HL-60 (cell line): ENCODE data around the gene PPM1H.

Experiments used
- TF ChIP-seq, protein P1 (sequence below): IDR thresholded peaks from one replicate; pipeline ENCODE4 v1.5.1; 2011; ENCODE audit warnings: low read length, control low read depth, inconsistent platforms; ENCODE audit not compliant: insufficient read depth
- TF ChIP-seq, protein P2 (sequence below): IDR thresholded peaks from 2 replicates; pipeline ENCODE4 v1.6.1; 2012; ENCODE audit warnings: low read depth; ENCODE audit not compliant: insufficient replicate concordance

DNA sequence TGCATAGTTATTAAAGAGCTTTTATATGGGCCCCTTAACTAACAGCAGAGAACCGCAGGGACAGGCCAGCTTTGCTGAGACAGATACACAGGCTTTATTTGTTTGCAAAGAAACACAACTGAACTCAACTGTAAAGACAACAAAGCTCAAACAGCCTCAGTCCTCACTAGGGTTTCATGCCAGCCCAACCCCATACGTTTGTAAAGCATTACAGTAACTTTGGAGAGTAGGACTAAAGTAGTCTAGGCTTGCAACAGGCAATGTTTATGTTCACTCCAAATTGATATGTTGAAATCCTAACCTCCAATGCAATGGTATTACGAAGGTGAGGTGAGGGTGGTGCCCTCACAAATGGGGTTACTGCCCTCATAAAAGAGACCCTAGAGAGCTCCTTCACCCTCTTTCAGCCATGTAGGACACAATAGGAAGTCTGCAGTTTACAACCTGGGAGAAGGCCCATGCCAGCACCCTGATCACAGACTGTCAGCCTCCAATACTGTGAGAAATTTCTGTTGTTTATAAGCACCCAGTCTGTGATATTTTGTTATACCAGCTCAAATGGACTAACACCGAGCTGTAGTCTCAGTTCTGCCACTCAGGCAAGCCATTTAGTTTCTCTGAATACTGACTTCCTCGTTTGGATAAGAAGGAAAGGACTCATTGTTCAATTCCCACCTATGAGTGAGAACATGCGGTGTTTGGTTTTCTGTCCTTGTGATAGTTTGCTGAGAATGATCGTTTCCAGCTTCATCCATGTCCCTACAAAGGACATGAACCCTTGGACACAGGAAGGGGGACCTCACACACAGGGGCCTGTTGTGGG is 35.2 kb downstream of the PPM1H start:
- TF ChIP-seq, protein P1, sequence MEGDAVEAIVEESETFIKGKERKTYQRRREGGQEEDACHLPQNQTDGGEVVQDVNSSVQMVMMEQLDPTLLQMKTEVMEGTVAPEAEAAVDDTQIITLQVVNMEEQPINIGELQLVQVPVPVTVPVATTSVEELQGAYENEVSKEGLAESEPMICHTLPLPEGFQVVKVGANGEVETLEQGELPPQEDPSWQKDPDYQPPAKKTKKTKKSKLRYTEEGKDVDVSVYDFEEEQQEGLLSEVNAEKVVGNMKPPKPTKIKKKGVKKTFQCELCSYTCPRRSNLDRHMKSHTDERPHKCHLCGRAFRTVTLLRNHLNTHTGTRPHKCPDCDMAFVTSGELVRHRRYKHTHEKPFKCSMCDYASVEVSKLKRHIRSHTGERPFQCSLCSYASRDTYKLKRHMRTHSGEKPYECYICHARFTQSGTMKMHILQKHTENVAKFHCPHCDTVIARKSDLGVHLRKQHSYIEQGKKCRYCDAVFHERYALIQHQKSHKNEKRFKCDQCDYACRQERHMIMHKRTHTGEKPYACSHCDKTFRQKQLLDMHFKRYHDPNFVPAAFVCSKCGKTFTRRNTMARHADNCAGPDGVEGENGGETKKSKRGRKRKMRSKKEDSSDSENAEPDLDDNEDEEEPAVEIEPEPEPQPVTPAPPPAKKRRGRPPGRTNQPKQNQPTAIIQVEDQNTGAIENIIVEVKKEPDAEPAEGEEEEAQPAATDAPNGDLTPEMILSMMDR: no peak
- TF ChIP-seq, protein P2, sequence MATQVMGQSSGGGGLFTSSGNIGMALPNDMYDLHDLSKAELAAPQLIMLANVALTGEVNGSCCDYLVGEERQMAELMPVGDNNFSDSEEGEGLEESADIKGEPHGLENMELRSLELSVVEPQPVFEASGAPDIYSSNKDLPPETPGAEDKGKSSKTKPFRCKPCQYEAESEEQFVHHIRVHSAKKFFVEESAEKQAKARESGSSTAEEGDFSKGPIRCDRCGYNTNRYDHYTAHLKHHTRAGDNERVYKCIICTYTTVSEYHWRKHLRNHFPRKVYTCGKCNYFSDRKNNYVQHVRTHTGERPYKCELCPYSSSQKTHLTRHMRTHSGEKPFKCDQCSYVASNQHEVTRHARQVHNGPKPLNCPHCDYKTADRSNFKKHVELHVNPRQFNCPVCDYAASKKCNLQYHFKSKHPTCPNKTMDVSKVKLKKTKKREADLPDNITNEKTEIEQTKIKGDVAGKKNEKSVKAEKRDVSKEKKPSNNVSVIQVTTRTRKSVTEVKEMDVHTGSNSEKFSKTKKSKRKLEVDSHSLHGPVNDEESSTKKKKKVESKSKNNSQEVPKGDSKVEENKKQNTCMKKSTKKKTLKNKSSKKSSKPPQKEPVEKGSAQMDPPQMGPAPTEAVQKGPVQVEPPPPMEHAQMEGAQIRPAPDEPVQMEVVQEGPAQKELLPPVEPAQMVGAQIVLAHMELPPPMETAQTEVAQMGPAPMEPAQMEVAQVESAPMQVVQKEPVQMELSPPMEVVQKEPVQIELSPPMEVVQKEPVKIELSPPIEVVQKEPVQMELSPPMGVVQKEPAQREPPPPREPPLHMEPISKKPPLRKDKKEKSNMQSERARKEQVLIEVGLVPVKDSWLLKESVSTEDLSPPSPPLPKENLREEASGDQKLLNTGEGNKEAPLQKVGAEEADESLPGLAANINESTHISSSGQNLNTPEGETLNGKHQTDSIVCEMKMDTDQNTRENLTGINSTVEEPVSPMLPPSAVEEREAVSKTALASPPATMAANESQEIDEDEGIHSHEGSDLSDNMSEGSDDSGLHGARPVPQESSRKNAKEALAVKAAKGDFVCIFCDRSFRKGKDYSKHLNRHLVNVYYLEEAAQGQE: no peak
